NCI-H1436 (cell line): ENCODE data around the gene PLET1.

Experiments used
- DNase-seq: peaks from one replicate; lab custom pipeline; 2025; lab: John Stamatoyannopoulos, UW

PLET1 gene

DNA sequence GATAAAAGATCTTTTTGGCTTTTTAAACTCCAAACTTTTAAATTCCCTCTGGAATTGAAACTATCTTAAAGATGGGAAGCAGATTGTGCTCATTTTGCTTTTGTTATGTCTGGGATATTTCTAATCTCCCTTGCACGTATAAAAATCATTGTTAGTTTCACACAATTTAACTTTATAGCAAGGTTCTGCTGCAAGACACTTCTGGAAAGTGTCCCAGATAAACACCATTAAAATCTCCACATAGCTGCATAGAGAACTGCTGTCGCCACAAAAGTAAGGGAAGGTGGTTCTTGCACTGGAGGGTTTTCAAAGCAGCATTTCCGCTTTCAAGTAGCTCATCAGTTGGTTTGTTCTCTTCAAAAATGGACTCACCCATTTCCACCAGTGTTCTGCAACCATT, 22.6 kb downstream of the PLET1 start:
- DNase-seq, result no peak

DNA sequence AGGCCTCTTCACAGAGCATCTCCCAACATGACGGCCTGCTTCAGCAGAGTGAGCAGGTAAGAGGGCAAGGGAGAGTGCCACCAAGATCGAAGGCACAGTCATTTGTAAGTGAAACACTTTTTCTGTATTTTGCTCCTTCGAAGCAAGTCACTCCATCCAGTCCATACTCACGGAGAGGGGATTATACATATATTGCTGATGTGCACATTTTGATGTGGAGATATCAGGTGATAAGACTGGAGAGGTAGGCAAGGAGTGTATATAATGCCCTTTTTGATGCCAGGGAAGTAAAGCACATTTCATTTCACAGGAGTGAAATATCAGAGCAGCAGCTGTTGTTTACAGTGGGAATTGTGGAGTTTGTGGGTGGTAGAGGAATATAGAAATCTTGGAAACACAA, 23.2 kb downstream of the PLET1 start:
- no peak for DNase-seq

DNA sequence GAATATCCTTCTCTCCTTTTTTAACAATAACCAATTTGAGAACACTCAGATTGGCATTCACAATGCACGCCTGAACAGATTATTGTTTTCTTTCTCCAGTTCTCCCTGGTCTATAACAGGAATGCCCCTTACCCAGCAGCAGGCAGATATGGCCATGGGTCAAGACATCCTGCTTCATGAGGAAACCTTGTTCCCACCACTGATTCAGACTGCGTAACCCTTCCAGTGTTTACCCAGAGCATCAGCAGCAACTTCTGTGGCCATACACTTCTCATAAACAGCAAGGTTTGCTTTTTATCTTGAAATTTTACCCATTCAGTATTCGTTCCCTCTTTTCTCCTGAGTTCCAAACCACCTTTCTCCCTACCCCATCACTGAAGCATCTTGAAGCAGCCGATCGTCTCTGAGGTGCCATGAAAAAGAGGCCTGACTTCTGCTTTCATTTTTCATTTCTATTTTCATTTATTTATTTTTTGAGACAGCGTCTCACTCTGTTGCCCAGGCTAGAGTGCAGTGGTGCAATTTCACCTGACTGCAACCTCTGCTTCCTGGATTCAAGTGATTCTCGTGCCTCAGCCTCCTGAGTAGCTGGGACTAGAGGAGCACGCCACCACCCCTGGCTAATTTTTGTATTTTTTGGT, 24.8 kb downstream of the PLET1 start:
- DNase-seq, result no peak

DNA sequence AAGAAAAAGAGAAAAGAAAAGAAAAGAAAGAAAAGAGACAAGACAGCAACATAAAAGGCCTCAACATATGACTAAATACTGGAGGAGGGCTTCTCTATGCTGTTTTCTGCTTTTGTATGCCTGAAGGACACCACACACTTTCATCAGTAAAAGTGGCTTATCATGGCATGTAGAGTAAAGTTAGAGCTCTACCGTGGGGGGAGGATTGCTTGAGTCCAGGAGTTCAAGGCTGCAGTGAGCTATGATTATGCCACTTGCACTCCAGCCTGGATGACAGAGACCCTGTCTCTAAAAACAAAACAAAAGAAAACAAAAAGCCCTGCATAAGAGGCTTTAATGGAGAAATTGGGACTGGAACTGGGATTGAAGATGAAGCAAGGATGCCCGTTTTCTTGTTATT, 28.7 kb downstream of the PLET1 start:
- DNase-seq, result no peak

DNA sequence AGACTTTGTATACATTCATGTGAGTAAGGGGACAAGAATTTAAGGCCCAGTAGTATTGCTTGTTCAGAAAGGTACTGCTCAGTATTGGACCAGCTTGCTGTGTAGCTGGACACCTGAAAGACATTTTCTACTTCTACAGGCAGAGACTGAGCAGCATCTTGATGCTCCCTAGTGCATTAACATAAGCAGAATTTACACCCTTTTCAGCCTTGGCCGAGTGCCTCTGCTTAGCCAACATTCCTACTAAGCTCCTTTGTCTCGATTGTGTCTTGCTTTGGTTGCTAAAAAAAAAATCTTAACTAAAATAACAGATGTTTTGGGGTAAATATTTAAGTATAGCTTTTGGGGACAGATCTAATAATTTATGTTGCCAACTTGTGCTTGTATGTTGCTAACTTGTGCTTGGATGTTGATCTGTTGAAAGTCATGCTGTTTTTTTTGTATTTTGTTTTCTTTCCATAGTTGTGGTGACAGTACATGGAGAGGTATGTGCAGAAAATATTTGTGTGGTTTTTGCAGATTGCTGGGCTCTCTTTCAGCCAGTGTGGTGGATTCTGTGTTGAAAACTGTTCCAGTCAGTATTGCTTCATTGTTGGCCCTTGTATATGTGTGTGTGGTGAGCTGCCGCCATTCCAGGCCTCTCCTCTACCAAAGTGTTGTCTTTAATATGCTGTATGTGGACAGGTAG, 30.8 kb downstream of the PLET1 start:
- DNase-seq, result no peak

DNA sequence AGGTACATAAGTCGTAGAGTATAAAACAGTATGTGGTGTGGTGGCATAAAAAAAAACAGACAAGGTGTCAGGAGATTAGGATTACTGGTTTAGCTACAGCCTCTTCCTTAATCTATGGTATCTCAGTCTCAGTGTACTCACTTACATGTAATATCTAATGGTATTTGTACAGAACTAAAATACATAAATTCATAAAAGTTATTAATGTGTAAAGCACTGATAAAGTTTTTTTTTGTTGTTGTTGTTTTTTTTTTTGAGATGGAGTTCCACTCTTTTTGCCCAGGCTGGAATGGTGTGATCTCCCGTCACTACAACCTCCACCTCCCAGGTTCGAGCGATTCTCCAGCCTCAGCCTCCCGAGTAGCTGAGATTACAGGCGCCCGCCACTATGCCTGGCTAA, 31.5 kb downstream of the PLET1 start:
- DNase-seq, result no peak

DNA sequence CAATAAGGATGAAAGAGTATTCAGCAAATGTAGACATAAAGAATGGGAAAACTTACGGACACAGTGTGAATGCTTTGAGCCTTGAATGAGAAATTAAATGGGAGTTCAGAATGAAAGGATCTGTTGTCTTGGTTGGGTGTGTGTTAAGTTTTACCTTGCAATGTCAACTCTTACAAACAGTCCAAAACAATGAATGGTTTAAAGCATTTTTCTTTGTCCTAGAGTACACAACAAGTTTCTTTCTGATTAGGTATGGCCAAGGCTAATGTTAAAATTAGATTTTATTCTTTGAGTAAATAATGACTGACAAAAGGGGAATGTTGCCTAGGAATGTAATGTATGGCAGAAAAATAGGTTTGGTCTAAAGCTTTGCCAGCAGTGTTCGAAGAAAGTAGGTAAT, 32.0 kb downstream of the PLET1 start:
- DNase-seq, result no peak

DNA sequence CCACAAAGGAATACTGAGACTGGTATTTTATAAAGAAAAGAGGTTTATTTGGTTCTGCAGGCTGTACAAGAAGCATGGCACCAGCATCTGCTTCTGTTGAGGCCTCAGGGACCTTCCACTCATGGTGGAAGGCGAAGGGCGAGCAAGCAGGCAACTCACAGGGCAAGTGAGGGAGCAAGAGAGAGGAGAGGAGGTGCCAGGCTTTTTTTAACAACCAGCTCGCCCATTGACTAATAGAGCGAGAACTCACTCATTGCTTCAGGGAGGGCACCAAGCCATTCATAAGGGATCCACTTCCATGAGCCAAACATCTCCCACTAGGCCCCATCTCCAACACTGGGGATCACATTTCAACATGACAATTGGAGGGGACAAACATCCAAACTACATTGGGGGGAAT, 33.2 kb downstream of the PLET1 start:
- DNase-seq, result no peak

DNA sequence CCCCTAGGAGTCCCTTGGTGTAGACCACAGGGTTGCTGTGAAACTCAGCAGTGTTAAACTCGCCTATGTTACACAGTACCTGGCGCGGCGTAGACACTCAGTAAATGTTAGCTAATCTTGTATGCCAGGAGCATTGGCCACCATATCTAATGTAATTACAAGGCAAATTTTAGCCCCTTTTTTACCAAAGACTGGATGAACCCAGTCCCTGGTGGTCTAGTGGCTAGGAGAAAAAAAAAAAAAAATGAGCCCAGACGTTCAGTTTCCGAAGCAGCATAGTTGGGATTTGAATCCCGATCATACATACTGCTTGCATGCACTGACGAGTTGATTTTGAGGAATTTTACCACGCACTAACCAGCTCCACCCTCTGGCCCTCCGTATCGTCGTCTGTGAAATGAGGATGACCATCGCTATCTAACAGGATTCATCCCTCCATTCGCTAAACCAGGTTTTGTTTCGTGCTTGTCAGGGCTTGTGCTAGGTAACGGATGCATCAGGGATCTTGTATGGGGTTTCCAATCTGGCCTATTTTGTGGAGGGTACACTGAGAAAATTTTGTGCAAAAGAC, 33.7 kb downstream of the PLET1 start:
- no peak for DNase-seq

DNA sequence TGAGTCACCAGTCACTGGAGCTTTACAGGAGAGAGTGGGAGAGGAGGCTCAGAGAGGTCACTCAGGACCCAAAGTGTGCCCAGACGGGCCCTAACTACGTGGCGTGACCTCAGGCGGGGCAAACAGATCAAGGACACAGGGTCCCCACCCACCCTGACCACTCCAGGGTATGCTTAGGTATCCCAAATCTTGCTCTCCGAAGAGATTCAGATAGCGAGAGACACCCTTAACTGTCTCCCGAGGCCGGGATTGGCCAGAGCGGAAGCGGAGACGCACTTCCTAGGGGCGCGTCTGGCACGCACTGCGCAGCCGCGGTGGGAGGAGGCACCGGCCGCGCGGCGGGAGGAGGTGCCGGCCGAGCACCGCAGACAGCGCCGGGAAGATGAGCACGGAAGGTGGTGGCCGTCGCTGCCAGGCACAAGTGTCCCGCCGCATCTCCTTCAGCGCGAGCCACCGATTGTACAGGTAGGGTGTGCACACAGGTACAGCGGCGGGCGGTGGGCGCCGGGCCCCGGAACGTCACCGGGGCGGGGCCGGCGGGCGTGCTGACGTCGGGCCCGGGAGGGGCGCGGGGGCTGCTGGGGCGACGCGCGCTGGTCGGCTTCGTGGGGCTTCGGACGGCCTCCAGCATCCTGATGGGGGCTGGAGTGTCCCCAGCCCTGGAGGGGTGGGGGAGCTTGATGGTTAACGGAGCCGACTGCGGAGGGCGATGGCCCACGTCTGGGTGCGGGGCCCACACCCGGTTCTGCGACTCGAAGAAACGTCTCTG, 34.4 kb downstream of the PLET1 start, which contains the start of gene PTS:
Gene PTS, plus strand, starts transcription at position 367 of the 769 bp plus-strand sequence. Its CDS starts 16 bp downstream, at position 383.
- DNase-seq, result peak; percentile 78

DNA sequence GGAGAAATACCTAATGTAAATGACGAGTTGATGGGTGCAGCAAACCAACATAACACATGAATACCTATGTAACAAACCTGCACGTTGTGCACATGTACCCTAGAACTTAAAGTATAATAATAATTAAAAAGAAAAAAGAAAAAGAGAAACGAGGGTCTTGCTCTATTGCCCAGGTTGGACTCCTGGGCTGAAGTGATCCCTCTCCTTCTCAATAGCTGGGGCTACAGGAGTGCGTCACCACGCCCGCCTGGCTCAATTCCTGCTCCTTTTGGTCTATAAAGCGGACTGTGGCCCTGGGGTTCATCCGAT, 35.0 kb downstream of the PLET1 start:
- no peak for DNase-seq

DNA sequence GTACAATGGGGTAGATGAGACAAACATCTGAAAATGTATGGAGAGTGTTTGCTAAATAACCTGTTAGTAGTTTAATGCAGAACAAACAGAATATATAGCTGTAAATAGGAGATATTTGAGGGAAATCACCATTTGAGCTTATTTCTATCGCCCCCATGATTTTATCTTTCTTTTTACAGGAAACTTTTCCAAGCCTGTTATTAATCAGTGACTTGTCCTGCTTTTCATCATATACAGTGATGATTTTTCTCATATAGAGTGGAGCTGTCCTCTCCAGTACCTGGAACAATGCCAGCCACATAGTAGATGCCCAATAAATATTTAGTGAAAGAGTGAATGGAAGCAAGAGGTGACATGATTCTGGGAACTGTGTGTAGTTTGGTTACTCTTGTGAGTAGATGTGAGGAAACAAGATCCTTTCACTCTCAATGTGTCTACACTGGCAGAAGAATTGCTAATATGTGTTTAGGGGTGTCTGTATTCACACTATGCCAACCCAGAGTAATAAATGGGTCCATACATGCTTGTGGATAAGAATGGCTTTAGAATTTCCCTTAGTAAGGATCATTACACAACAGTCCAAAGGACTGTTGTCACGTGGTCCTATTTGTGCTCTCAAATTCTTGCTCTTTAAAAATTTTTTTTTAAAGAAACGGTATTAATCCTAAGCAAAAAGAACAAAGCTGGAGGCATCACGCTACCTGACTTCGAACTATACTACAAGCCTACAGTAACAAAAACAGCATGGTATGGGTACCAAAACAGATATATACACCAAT, 36.7 kb downstream of the PLET1 start:
- no peak for DNase-seq

DNA sequence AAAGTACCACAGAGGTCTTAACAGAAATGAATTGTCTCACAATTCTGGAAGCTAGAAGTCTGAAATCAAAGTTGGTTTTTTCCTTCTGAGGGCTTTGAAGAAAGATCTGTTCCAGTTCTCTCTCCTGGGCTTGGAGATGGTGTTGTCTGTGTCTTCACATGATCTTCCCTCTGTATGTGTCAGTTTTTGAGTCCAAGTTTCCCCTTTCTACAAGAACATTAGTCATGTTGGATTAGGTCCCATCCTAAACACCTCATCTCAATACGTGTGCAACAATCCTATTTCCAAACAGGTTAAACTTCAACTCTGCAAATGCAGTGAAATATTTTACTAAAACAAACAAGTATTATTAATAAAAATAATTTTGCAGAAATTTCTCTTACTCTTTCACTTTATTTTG, 37.5 kb downstream of the PLET1 start:
- DNase-seq, result no peak

DNA sequence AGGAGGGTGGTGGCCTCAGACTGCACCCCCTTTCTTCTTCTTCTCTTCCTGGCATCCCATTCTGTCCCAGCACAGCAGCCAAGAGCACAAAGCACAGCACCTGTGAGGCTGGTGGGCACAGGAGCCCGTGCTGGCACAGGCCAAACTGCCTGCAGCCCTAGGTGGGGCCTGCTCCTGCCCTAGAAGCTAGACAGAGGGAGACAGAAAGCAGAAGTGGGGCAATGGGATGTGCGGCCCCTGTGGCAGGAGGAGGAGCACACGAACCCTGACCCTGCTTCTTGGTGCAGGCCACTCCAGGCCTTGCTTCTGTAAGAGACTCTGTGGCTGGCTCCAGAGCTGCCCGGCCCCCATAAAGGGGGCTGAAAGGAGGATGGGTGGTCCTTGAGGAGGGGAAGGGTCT, 38.4 kb downstream of the PLET1 start:
- no peak for DNase-seq

DNA sequence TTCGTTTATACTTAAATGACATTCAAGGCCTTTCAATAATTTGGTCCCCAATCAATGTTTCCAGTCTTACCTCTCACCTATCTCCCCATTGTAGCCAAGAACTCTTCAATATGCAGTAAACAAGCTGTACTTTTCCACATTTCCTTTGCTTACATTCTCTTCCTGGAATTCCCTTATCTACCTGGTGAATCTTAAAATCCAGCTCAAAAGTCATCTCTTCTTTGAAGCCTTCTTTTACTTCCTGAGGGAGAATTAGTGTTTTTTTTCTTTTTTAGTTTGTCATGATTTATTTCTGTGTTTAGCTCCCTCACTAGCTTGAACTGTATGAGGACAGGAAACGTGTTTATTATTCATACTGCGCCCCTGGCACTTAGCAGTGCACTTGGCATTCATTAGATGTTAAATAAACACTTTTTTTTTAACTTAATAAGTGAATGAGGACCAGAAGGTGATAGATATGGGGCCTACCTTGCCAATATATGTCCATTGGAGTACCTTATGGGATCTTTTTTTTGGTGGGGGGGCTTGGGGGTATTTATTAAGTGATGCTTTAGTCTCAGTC, 39.3 kb downstream of the PLET1 start:
- DNase-seq, result no peak

DNA sequence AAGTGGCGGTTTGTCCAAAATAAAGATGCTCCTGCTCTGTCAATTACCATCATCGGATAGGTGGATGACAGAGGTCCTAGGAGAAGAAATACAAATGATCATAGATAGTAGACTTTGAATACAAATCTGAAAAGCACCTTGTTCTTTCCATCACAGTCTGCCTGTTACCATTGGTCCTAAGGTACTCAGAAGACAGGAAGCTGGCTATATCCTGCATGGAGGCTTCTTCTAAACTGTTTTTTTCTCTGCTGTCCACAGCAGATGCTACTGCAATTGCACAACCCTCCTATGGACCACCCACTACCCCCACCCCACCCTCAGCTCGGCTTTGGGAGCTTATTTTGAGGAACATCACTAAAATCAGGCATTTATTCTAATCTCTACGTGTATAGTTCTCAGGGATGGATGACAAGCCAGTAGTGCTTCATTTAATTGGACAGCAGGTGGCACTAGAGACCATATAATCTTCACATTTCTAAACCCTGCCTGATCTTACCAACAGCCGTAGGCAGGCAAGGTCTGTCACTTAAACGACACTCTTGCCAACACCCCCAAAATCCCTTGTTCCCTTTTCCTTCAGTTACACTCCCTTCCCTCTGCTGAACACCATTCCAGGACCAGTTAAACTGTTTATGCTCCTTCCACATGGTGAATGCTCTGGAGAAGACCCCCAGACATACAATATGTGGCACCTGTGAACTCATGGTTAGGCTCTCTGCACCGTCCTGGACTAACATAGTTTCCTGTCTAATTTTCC, 41.0 kb downstream of the PLET1 start:
- DNase-seq, result peak; percentile 65

DNA sequence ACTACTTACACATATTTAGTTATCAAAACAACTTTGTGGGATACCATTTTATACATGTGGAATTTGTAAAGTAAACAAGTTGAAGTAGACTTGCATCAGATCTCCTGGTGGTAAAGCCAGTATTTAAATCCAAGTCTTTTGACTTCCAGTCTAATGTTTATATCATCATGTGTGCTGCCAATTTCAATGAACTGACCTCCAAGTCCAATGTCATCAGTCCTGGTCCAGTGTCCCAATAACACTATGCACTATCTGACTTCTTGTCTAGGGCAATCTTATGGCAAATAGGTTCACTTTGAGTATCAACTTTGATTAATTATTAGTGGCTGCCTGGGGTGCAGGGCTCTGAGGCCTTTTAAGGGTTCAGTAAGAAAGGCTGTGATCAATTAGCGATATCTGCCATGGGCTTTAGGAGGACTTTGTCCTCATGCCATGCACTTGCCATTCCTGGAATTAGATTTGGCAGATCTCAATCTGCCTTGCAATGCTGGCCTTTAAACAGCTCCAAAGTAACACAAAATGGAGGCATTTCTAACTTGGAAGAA, 44.0 kb downstream of the PLET1 start:
- no peak for DNase-seq

DNA sequence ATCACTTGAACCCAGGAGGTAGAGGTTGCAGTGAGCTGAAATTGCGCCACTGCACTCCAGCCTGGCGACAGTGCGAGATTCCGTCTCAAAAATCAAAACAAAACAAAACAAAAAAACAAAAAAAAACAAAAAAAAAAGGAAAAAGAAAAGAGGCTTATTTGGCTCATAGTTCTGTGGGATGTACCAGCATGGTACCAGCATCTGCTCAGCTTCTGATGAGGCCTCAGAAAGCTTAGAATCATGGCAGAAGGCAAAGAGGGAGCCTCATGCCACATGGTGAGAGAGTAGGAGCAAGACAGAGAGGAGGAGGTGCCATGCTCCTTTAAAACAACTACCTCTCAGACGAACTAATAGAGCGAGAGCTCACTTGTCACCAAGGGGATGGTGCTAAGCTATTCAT, 45.0 kb downstream of the PLET1 start:
- no peak for DNase-seq

DNA sequence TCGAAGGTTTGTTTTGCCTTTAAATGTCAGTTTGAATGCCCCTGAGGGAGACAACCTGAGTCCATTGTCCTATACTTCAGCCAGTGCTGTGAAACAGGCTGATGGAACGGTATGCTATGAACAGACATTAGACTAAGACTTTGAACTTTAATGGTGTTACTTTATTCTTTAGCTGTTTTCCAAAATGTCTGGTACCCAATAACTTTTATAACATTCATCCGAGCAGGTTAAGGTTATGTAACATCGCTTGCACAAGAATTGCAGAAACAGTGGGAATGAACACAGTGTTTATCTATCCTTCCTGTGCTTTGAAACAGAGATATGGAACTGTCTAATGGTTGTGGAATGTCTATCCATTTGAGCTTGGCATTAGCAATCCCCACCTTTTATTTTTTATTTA, 46.9 kb downstream of the PLET1 start:
- no peak for DNase-seq

DNA sequence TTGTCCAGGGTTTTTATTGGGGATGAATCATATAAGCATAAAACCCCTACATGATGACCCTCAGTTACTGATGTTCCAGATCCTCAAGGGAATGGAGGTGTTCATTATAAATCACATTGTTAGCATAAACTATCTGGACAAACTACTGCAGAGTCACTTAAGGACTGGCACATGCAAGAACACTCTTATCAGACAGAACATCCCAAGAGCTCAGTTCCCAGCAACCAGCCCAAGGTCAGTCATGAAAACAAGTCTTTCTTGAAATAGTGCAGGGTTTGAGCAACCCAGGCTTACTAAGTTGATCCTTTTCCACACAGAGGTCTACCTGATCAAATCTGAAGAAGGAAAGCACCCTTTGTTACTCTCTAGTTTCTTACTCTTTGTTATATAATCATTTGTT, 48.0 kb downstream of the PLET1 start:
- DNase-seq, result no peak

DNA sequence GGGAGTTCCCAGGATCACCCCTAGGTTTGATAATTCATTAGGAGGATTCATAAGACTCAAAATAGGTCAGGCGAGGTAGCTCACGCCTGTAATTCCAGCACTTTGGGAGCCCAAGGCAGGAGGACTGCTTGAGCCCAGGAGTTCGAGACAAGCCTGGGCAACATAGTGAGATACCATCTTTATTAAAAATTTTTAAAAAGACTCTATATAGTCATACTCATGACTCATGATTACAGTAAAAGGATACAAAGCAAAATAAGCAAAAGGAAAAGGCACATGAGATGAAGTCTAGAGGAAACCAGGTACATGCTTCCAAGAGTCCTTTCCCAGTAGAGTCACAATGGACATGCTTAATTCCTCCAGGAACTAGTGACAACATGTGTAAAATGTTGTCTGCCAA, 48.4 kb downstream of the PLET1 start:
- DNase-seq, result no peak
